ENCODE results near the gene USP20.

USP20 gene

DNA sequence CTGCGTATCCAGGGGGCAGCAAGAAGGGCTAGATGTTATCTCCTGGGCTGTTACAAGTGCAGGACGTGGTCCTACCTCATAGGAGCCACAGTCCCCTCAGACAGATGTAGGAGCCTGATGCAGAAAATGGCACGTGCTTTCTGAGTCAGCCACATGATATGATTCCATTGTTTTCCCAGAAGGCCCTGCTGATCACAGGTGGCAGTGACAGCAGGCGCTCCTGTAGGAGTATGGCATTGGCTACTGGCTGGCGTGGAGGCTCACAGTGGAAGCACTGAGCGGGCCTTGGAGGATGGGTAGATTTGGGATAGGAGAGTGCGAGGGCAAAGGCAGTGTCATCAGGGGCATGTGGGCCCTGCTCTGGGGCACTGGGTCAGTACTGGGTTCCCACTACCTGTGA, 21.9 kb downstream of the USP20 start:
- no peak for DNase-seq (ENCODE audit: low spot score)

DNA sequence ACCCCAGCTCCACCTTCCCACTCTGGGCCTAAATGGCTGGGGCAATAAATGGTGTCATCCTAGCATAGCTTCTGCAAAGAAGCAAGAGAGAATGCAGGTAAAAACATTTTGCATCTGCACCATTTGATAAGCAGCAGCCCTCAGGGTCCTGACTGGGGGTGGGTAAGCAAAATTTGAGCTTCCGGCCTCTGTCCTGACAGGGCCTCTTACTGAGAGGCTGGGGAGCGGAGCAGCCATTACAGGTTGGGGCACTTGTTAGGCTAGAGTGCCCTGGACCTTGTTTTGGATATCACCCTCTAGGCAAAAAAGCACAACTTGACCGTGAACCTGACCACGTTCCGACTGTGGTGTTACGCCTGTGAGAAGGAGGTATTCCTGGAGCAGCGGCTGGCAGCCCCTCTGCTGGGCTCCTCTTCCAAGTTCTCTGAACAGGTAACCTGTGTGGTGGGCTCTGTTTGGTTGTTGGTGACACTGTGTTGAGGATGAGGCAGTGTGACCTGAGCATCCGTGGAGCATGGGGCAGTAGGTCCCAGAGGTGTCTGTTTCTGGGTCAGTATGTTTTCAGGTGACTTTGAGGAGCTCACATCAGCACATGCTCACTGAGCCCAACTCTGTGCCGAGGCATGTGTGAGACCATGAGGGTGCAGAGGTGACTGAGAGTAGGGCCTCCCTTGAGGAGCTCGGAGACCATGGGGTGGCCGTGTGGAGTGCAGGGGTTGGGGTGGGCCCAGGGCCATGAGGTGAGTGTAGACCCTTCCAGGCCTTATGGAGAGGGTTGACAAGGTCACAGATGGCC, 23.1 kb downstream of the USP20 start:
- no peak for DNase-seq (ENCODE audit: low spot score)

DNA sequence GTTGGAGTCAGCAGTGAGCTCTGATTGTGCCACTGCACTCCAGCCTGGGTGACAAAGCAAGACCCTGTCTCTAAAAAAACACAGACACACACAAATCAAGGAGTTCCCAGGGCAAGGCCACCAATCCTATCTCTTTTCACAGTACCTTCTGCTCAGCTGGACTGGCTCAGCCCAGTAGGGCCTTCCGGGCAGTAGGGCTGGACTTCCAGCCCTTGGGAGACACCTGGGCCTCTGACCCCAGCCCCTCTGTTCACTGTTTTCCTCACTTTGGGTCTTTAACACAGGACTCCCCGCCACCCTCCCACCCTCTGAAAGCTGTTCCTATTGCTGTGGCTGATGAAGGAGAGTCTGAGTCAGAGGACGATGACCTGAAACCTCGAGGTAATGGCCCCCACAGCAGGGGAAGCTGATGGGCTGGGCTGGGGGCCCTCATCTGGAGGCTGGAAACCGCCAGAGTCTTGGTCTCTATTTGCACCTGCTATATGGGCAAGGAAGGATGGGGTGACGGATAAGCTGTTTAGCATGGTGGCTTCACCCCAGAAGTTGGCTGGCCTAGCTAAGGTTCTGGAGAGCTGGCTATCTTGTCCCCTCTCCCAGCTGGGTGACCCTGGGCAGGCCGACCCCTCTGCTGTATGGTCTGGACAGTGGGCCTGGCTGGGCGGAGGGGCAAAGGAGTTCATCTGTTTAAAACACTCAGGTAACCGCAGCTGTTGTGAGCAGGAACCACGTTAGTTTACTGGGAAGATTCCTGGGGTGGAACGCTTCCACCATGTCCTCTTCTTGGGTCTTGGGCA, 25.6 kb downstream of the USP20 start:
- no peak for DNase-seq (ENCODE audit: low spot score)

DNA sequence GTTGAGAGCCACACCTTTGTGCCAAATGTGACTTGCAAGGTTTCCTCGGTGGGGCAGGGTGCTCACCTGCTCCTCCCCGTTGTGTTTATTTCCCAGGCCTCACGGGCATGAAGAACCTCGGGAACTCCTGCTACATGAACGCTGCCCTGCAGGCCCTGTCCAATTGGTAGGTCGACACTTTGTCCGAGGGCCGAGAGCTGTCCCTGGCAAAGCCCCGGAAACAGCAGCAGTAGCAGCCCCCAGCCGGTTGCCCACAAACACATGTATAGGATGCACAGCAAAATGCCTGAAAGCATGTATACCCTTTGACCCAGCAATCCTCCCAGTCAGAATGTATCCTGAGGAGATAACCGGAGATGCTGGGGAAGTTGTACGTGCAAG, 26.2 kb downstream of the USP20 start:
- DNase-seq (ENCODE audit: low spot score), result no peak

DNA sequence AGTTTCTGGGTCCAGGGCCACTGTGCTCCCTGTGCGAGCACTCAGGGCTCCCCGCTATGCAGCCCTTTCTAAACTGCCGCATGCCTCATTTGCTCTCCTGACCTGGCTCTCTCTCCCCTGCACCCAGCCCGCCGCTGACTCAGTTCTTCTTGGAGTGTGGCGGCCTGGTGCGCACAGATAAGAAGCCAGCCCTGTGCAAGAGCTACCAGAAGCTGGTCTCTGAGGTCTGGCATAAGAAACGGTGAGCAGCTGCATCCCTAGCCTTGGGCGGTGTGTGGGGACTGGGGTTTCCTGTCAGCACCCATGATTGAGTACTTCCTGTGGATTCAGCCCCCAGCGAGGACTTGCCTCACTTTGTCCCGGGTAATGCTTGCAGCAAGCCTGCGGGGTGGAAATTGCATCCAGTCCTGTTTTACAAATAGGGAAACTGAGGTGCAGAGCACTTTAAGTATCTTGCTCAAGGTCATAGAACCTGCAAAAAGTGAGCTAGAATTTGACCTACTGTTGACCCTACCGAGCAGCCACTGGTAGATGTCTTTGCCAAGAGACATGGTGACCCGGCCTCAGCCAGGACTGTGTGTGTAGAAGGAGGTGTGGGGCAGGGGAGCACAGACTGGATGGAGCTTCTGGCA, 27.9 kb downstream of the USP20 start:
- peak; percentile 57 for DNase-seq (ENCODE audit: low spot score)

DNA sequence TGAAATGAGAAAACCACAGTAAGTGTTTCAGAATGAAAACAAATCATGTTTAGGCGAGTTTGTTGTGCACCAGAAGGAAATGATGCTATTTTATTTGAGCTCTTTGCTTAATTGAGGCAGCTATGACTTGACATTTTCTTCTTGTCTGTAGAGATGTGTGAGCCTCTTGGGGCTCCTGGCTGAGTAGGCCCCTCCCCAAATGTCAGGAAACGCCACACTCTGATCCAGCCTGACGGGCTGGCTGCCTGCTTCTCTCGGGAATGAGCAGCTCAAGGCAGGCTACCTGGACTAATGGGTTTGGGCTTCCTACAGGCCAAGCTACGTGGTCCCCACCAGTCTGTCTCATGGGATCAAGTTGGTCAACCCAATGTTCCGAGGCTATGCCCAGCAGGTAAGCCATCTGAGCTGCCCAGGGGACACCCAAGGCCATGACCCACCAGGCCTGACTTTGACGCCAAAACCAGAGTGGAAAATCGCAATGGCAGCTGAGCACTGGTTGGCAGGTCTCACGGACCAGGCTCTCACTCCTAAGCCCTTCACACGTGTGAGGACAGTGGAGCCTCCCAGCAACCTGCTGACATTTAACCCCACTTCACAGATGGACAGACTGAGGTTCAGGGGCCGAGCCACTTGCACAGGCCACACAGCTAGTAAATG, 29.9 kb downstream of the USP20 start:
- DNase-seq (ENCODE audit: low spot score), result no peak

DNA sequence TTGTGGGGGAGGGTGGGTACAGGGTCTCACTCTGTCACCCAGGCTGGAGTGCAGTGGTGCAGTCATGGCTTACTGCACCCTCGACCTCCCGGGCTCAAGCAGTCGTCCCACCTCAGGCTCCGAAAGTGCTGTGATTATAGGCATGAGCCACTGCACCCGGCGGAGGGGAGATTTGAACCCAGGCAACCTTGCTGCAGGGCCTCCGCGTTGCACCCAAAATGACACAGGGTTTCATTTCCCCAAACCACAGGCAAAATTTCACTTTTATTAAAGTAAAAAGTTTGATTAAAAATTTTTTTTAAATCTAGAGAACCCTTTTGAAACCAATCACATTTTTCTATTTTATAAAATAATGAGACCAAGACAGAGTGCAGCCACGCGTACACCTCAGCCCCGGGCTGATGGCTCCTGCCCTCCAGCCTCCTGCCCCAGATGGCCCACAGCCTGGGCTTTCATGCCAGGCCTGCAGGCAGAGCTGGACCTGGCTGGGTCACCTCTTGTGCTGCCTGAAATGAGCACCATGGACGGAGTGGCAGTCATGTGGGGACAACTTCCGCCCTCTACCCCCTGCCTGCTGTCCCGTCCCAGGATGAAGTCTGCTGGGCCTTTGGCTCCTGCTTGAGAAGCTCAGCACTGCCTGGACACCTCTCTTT, 30.5 kb downstream of the USP20 start:
- no peak for DNase-seq (ENCODE audit: low spot score)

DNA sequence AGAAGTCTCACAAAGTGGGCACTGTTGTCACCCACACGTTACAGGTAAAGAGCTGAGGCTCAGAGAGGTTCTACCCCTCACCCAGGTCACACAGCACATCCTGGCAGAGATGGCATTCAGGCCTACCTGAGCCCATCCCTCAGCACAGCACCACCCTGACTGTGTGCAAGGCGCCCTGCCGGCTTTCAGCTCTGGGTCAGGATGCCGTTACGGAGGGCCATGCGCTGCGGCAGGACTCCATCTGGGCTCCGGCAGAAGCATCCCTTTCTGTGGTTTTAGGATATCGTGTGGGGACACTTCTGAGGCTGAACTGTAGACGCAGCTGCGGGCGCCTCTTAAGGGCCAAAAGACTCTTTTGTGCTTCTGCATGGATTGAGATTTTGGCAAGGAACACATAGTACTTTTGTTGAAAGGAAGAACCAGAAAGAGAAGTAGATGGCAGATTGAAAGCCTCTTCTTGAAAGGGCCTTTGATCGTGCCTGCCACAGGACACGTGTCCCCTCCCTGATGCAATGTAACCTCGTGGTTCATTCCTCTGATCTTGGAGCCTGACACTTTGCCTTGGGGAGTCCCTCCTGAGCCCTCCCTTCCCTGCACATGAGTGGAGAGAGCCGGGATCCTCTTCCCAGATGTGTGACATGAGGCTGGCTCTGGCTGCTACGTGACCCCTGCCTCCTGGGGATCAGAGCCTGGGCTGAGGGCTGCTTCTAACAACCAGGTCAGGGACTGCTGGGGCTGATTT, 31.3 kb downstream of the USP20 start:
- DNase-seq (ENCODE audit: low spot score), result no peak

DNA sequence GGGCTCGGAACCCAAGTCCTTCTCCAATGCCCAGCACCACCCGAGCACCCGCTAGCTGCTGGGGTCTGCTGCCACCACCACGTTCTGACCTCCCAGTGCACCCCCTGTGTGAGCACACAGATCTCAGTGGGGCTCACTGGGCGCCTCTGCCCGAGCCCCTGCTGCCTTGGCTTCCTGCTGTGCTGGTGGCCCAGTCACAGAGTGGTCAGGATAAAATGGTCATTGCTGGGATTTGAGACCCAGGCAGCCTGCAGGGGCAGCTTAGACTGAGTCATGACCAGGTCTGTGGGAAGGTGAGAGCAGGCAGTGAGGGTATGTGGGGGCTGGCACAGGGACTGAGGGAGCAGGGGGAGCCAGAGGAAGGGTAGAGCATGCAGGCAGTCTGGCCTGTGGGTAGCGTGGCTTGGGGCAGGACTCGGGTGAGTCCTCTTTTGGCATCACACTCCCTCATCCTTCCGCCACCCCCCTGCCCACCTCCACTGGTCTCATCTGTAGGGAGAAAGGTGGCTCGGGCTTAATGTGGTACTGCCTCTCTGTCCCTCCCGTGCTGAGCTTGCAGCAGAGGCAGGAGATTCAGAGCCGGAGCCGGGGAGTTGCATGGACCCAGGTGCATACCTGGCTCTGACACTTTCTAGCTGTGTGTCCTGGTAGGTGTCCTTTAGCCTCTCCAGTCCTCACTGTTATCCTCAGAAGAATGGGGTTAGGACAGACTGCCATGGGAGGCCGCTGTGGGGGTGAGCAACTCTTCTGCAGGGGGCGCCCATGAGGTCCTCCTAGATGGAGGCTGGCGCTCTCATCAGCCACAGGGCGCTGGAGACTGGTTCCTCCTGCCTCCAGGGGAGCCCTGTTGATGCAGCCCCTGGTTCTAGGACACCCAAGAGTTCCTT, 32.1 kb downstream of the USP20 start:
- DNase-seq (ENCODE audit: low spot score), result no peak

DNA sequence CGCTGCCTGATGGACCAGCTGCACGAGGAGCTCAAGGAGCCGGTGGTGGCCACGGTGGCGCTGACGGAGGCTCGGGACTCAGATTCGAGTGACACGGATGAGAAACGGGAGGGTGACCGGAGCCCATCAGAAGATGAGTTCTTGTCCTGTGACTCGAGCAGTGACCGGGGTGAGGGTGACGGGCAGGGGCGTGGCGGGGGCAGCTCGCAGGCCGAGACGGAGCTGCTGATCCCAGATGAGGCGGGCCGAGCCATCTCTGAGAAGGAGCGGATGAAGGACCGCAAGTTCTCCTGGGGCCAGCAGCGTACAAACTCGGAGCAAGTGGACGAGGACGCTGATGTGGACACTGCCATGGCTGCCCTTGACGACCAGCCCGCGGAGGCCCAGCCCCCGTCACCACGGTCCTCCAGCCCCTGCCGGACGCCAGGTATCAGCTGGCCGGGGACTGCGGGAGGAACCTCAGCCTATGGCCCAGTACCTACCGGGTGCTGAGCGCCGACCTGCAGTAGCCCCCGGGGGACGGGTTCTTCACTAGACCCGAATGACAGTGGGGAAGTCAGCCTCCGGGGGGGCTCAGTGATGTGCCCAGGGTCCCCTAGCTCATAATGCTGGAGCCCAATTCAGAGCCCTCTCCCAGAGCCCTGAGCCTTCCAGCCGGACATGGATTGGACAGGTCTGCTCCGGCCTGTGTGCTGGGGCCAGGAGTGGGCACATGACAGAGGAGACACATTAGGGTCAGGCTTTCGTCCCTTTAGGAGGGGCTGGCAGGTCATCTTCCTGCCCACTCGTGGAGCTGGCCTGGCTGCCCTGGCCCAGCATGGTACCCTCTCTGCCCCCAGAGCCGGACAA, 33.0 kb downstream of the USP20 start:
- no peak for DNase-seq (ENCODE audit: low spot score)

DNA sequence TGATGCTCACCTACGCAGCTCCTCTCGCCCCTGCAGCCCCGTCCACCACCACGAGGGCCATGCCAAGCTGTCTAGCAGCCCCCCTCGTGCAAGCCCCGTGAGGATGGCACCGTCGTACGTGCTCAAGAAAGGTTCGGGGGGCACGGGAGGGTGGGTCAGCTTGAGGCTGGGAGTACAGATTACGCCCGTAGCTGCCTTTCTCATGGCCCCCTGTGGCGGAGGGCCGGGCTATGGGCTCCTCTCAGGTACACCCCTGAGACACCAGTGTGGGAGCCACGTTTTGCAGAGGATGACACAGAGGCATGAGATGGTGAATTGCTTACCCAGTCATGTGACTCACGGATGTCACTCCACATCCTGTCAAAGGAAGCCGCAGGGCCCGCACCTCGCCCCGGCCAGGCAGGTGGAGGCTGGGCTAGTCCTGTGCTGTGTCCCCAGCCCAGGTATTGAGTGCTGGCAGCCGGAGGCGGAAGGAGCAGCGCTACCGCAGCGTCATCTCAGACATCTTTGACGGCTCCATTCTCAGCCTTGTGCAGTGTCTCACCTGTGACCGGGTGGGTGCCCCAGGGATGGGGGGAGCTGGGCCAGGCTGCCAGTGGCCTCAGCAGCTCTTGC, 33.7 kb downstream of the USP20 start:
- no peak for DNase-seq (ENCODE audit: low spot score)

DNA sequence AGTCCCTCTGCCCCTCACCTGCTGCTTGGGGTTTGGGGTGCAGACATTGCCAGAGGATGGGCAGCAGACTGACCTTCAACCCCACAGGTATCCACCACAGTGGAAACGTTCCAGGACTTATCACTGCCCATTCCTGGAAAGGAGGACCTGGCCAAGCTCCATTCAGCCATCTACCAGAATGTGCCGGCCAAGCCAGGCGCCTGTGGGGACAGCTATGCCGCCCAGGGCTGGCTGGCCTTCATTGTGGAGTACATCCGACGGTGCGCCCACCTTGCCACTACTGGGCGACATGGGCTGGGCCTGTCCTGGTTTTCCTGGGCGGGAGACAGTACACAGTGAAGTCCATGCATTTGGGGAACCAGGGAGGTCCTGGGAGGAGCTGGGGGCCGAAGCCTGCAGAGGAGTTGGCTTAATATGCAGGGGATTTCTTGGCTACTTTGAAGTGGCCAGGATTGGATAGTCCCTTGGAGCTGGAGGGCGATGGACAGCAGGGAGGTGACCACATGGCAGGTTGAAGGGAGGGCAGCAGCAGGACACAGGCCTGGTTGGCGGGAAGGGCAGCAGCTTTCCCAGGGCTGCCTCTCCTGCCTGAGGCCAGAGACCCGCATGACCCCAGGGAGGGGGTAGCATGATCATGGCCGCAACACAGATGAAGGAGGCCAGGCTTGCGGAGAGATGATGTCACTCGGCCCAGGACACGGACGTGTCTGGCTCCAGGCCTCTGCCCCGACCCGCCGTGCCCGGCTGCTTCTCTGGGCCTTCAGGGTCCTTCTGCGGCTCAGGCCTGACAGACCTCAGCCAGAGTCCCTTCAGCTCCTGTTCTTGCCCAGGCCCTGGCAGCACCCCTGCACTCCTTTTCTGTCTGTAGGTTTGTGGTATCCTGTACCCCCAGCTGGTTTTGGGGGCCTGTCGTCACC, 34.6 kb downstream of the USP20 start:
- DNase-seq (ENCODE audit: low spot score), result no peak

DNA sequence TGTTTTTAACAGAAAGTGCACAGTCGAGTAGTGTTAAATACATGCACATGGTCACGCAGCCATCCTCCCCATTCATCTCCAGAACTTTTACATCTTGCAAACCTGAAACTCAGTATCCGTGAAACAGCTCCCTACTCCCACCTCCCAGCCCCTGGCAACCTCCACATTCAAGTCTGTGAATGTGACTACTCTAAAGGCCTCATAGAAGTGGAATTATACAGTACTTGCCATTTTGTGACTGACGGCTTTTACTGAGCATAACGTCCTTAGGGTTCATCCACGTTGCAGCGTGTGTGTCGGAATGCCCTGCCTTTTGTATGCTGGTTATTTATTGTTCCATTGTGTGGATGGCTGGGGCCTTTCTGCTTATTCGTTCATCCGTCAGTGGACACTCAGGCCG, 35.8 kb downstream of the USP20 start:
- DNase-seq (ENCODE audit: low spot score), result no peak

DNA sequence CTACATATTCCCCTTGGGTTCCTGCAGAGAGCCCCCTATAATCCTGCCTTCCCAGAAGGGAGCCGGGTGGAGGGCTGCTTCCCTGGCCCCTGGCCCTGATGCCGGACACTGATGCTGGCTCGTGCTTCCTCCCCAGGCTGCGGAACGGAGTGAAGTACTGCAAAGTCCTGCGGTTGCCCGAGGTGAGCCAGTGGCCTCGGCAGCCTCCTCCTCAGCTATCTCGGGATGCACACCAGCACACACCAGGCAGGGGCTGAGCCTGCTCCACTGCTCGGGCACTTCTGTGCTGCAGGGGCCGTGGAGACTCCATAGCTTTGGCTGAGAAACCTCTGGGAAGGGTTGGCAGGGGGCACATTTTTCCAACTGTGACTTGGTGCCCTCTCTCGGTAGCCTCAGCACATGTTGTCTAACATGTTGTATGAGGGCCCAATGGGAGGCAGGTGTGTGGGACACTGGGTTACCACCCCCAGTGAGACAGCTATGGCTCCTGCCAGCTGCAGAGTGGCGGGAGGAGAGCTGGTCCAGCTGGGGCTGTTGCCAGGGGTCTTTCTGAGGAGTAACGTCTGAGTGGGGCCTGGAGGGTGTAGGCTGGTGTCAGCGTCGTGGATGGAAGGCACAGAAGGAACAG, 38.4 kb downstream of the USP20 start:
- DNase-seq (ENCODE audit: low spot score), result no peak

DNA sequence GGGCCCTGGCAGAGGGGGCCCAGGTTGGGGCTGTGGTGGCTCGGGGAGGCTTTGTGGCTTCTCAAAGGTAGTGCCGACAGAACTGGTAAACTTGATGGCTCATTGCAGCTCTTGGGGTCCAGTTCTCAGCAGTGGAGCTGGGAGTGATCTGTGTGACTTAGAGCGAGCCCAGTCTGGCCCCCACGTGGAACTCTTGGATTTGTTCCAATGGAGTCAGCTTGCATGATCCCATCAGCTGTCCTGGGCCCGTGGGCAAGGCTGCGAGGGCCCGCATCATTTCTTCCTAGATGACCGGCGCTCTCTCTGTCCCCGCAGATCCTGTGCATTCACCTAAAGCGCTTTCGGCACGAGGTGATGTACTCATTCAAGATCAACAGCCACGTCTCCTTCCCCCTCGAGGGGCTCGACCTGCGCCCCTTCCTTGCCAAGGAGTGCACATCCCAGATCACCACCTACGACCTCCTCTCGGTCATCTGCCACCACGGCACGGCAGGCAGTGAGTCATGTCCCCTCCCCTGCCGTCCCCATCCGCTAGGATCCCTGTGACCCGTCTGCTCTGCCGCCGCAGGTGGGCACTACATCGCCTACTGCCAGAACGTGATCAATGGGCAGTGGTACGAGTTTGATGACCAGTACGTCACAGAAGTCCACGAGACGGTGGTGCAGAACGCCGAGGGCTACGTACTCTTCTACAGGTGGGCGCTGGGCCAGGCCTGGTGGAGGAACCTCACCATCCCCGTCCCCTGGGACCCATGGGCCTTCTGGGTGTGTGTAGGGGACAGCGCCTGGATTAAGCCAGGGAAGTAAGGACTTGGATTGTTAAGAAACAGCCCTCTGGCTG, 39.2 kb downstream of the USP20 start:
- DNase-seq (ENCODE audit: low spot score), result no peak

DNA sequence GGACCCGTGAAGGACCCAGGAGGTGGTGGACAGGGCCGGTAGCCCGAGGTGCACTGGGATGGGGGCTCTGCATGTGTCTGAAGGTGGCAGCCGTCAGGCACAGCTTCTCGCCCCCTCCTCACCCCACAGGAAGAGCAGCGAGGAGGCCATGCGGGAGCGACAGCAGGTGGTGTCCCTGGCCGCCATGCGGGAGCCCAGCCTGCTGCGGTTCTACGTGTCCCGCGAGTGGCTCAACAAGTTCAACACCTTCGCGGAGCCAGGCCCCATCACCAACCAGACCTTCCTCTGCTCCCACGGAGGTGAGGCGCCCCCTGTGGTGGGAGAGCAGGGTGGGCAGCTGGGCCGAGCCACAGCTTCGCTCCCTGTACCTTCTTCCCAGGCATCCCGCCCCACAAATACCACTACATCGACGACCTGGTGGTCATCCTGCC, 39.9 kb downstream of the USP20 start:
- DNase-seq (ENCODE audit: low spot score), result no peak
